LNCAP (cell line): Measurements from ENCODE around the gene EEF1A2.

Experiments used
- CTCF ChIP-seq: fragments of 450-650 bp; IDR thresholded peaks from 2 replicates; pipeline ENCODE4 v1.5.1; 2017; ENCODE audit warnings: mild to moderate bottlenecking

EEF1A2 gene

GRCh38 chr20:63539441-63540370 lies 40.8 kb upstream of the EEF1A2 start:
- TF ChIP-seq CTCF, result no peak

- no peak for TF ChIP-seq CTCF
Observed at GRCh38 chr20:63539092-63539430, 40.2 kb upstream of the EEF1A2 start.

- TF ChIP-seq CTCF, result no peak; the same call in 1 of the 2 replicates
Observed at GRCh38 chr20:63538204-63539091, 39.6 kb upstream of the EEF1A2 start.

GRCh38 chr20:63537525-63538203 lies 38.8 kb upstream of the EEF1A2 start:
- TF ChIP-seq CTCF, result peak; percentile 84

- no peak for TF ChIP-seq CTCF
Observed at GRCh38 chr20:63536997-63537524, 38.2 kb upstream of the EEF1A2 start, which contains the start of gene PTK6. Gene PTK6 (minus strand): TSS chr20:63537376. CDS start chr20:63537314, 62 bp downstream.

GRCh38 chr20:63536241-63536977 lies 37.5 kb upstream of the EEF1A2 start:
- TF ChIP-seq CTCF, result no peak
